Fibroblast of lung (primary cell): ENCODE data around the gene CSTF2T.

ENCODE experiments used
- CTCF ChIP-seq, 2 donors: IDR thresholded peaks in 1 of 2; conservative IDR thresholded peaks in 1 of 2; 1 replicate in 1 of 2; 2 replicates in 1 of 2; pipeline ENCODE4 v1.5.1; 2011 to 2012; ENCODE audit warnings: low read length in 2 of 2, control low read depth in 1 of 2, inconsistent platforms in 1 of 2, low read depth in 1 of 2, mild to moderate bottlenecking in 1 of 2
- EZH2 ChIP-seq: IDR thresholded peaks from 2 replicates; pipeline ENCODE4 v1.5.1; 2012; ENCODE audit warnings: low read length, control low read depth, mild to moderate bottlenecking; ENCODE audit errors: missing control alignments

GRCh38 chr10:51683031-51683691, 16.2 kb downstream of the CSTF2T start:
- TF ChIP-seq EZH2, result no peak
- TF ChIP-seq CTCF (conservative IDR thresholded peaks at IDR 0.05 in 1 of 2, IDR thresholded peaks at IDR 0.05 in 1 of 2; ENCODE audit: low read depth in 1 of 2, low read length in 2 of 2), result no peak
